Measurements from ENCODE around the gene TRIM74.
"Not testable (repeated sequence)": the region's sequence is repeated elsewhere in the genome, so short reads cannot be mapped to it uniquely, and the experiment has no call there.

The TRIM74 gene

GRCh38 chr7:72924733-72925545, 44.3 kb downstream of the TRIM74 start, which contains the start of gene POM121:
Gene POM121 (plus strand): TSS chr7:72925095. CDS start chr7:72925122, 27 bp downstream.
- H3K27ac ChIP-seq = peak within 1 kb of the TSS; percentile 87
- TF ChIP-seq CTCF (IDR thresholded peaks at IDR 0.05) (no peak), ZFX (IDR thresholded peaks at IDR 0.05; ENCODE audit: borderline replicate concordance) (no peak)

- H3K27ac ChIP-seq = peak overlapping the region; percentile 87
- TF ChIP-seq CTCF (IDR thresholded peaks at IDR 0.05) = no peak
- no peak for TF ChIP-seq ZFX (IDR thresholded peaks at IDR 0.05; ENCODE audit: borderline replicate concordance)
Measured at GRCh38 chr7:72924386-72924732, 44.9 kb downstream of the TRIM74 start.

- H3K27ac ChIP-seq = peak overlapping the region; percentile 64
Measured at GRCh38 chr7:72919256-72919775, 50.0 kb downstream of the TRIM74 start.

GRCh38 chr7:72914756-72915525, 54.3 kb downstream of the TRIM74 start:
- peak; percentile 95 for TF ChIP-seq CTCF (IDR thresholded peaks at IDR 0.05)
- H3K27ac ChIP-seq = not testable (repeated sequence)

More at GRCh38 chr7:72919256-72919775, 50.0 kb downstream of the TRIM74 start:
- no peak for TF ChIP-seq ZFX (IDR thresholded peaks at IDR 0.05; ENCODE audit: borderline replicate concordance)
- TF ChIP-seq CTCF (IDR thresholded peaks at IDR 0.05) = no peak

GRCh38 chr7:72913750-72914149, 55.5 kb downstream of the TRIM74 start:
- not testable (repeated sequence) for H3K27ac ChIP-seq

- not testable (repeated sequence) for H3K27ac ChIP-seq
Measured at GRCh38 chr7:72911395-72911794, 57.9 kb downstream of the TRIM74 start.

All from 22Rv1 (cell line).